CD4-positive, alpha-beta T cell treated with Interleukin-15 for 4 hours (primary cell): ENCODE results near the gene TRPM4.
"Not testable (repeated sequence)": the region's sequence is repeated elsewhere in the genome, so short reads cannot be mapped to it uniquely, and the experiment has no call there.

Source experiments
- DNase-seq: peaks from one replicate; pipeline ENCODE4 v3.0.0-alpha.2; 2020; ENCODE audit warnings: low spot score

Gene TRPM4

GRCh38 chr19:49151267-49152118 lies 6.1 kb upstream of the TRPM4 start:
- DNase-seq, result no peak

DNA sequence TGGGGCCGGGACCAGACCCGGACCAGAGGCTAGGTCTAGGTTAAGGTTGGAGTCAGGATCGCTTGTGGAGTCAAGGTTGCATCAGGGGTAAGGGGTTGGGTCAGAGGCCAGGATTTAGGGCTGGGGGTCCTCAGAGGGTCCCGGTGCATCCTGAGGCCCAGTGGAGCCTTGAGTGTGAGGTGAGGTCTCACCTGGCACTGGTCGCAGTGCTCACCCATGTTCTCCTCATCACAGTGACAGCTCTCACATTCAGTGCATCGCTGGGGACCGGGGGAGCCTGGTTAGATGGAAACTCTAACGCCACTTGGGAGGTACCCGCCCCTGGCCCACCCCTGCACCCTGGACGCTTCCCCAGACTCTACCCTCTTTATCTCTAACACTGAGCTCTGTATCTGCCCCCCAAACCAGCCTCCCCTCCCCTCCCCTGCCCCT lies 5.5 kb upstream of the TRPM4 start:
- no peak for DNase-seq

DNA sequence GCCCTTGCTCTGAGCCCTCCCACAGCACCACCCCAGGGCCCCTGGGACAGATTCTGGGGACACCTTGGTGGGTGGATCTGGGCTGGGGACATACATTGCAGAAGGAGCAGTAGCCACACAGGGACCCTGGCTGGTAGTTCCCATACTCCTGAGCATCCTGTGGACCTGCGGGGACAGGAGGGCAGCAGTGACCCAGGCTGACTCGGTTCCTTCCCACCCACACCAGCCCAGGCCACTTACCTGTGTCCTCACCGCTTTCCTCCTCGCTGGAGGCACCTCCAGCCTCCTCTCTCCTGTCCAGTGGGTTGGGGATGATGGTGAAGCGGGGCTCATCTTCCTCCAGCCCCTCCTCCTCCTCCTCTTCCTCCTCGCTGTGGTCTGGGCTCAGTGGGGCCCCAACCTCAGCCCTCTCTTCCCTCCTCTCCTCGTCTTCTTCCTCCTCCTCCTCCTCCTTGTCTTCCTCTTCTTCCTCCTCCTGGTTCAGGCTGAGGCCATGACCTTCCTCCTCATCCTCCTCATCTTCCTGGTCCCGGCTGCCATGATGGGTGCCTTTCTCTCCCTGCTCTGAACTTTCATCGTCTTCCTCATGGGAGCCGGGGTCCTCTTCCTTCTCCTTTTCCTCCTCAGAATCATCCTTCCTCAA lies 4.3 kb upstream of the TRPM4 start:
- no peak for DNase-seq

- DNase-seq, result no peak
Measured at GRCh38 chr19:49154279-49154678, 3.3 kb upstream of the TRPM4 start.

GRCh38 chr19:49155005-49155819 lies 2.4 kb upstream of the TRPM4 start, which contains the start of gene HRC:
HRC (minus strand) TSS chr19:49155396; CDS start chr19:49155237, 159 bp downstream.
- no peak for DNase-seq

DNA sequence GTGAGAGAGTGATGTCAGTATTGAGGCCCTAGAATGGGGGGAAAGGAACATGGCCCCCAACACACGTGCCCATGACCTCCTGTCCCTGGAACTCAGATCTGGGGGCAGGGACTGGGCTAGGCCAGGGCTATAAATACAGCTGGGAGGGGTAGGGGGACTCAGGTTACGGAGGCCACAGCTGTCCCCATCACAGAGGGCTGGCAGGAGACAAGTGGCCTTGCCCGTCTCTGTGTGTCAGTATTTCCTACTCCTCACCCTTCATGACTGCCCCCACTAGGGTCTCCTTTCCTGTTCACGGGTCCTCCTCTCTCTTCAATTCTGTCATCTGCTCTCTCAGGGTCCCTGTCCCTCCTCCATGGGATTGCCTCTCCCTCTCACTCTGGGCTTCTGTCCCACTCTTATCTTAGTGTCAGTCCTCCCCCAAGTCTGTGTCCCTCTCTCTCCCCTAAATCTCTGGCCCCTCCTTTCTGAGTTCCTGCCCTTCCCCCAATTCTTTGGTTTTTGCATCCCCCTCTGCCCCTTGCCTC lies 1.7 kb upstream of the TRPM4 start:
- no peak for DNase-seq

- DNase-seq, result no peak
Measured at GRCh38 chr19:49160450-49161189, 3.0 kb downstream of the TRPM4 start.

DNA sequence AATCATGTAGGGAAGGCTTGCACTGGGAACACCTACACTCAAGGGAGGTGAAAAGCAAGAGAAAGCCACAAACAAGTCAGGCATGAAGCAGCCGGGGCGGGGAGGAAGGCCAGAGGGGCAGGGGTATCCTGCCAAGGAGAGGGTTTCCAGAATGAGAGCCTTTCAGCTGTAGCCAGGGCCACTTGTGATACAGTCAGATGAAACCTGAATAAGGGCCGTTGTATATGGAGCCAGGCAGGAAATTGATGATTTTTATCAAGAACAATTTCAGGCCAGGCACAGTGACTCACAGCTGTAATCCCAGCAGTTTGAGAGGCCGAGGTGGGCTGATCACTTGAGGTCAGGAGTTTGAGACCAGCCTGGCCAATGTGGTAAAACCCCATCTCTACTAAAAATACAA lies 4.4 kb downstream of the TRPM4 start:
- no peak for DNase-seq

- no peak for DNase-seq
Measured at GRCh38 chr19:49165111-49165750, 7.6 kb downstream of the TRPM4 start.

DNA sequence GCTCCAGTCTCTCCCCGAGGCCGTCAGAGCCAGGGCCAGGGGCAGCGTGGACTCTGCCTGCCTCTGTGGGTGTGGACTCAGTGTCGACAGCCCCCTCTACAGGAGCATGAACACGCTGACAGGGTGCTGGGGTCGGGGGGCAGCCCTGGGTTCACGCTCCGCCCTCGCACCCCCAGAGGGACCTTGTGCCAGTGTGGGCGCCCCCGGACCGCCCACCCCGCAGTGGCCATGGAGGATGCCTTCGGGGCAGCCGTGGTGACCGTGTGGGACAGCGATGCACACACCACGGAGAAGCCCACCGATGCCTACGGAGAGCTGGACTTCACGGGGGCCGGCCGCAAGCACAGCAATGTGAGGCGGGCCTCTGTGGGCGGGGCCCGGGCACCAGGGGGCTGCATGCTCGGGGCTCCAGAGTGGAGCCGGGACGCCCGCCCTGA lies 8.3 kb downstream of the TRPM4 start:
- DNase-seq, result no peak

- DNase-seq, result no peak
Measured at GRCh38 chr19:49167857-49168409, 10.3 kb downstream of the TRPM4 start.

DNA sequence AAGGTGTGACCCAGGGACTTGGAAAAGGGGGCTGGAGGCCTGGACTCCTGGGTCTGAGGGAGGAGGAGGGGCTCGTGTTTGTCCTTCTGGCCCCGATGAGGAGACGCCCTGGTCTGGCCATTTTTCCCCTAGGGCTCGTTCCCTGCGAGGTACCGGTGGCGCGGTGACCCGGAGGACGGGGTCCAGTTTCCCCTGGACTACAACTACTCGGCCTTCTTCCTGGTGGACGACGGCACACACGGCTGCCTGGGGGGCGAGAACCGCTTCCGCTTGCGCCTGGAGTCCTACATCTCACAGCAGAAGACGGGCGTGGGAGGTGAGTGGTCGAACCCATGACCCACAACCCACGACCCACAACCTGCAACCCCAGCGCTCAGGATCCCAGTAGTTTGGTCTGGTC lies 10.8 kb downstream of the TRPM4 start:
- DNase-seq, result no peak

DNA sequence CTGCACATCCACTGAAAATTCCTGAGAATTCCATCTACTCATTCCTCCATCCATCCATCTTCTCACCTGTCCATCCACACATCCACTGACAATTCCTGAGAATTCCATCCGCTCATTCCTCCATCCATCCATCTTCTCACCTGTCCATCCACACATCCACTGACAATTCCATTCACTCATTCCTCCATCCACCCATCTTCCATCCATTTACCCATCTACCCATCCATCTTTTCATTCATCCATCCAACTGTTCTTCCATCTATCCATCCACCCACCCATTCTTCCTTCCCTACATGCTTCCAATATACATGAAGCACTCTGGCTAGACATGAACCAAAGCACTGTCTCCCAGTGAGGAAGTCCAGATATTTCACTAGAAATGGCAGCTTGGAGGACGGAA lies 15.6 kb downstream of the TRPM4 start:
- no peak for DNase-seq

- DNase-seq, result no peak
Measured at GRCh38 chr19:49180659-49181058, 23.1 kb downstream of the TRPM4 start.

DNA sequence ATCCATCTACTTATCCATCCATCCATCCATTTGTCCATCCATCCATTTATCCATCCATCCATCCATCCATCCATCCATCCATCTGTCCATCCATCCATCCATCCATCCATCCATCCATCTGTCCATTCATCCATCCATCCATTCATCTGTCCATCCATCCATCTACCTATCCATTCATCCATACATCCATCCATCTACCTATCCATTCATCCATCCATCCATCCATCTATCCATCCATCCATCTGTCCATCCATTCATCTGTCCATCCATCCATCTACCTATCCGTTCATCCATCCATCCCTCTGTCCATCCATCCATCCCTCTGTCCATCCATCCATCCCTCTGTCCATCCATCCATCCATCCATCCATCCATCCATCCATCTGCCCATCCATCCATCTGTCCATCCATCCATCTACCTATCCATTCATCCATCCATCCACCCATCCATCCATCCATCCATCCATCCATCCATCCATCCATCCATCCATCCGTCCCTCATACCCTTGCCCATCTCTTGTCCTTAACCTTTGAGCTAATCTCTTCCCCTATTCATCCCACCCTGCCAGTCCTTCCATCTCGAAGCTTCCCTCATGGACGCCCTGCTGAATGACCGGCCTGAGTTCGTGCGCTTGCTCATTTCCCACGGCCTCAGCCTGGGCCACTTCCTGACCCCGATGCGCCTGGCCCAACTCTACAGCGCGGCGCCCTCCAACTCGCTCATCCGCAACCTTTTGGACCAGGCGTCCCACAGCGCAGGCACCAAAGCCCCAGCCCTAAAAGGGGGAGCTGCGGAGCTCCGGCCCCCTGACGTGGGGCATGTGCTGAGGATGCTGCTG lies 24.6 kb downstream of the TRPM4 start:
- not testable (repeated sequence) for DNase-seq

DNA sequence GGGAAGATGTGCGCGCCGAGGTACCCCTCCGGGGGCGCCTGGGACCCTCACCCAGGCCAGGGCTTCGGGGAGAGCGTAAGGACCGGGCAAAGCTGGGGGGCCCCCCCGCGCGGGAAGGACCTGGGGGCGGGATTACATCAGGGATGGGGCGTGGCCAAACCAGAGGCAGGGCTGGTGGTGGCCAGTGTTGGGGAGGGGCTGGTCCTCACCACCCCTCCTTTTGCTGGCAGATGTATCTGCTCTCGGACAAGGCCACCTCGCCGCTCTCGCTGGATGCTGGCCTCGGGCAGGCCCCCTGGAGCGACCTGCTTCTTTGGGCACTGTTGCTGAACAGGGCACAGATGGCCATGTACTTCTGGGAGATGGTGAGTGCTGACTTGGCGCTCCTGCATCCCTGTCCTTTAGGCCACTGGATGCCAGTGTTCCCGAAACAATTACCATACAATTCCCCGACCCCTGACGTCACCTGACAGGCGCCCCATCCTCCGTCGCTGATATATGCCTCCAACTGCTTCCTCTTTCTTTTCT lies 25.3 kb downstream of the TRPM4 start:
- no peak for DNase-seq

DNA sequence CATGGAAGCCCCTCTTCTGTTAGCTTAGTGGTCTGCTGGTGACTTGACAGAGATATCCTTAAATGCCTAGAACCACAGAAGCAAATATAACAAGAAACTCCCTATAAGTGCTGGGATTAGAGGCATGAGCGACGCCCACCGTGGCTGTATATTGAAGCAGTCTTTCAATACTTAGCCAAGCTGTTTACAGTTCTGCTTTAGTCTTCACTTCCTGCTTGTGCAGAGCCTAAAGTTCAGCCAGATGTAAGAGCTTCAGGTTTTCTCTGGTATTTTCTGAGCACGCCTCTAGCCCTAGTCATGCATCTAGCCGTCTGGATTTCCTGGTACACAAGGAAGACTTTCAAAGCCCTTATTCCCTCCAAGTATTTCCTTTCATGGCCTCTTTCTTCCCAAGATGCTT lies 28.5 kb downstream of the TRPM4 start:
- no peak for DNase-seq

DNA sequence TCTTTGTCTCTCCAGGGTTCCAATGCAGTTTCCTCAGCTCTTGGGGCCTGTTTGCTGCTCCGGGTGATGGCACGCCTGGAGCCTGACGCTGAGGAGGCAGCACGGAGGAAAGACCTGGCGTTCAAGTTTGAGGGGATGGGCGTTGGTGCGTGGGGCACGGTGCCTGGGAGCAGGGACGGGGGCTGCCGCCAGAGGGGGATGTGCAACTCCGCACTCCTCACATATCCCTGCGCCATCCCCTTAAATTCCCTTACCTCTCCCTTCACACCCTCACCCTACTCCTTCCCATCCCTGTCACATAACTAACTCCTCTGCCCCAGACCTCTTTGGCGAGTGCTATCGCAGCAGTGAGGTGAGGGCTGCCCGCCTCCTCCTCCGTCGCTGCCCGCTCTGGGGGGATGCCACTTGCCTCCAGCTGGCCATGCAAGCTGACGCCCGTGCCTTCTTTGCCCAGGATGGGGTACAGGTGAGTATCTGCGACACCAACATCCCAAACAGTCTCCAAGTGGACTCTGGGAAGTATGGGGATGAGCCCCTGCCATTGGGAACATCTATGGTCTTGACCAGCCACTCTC lies 31.1 kb downstream of the TRPM4 start:
- DNase-seq, result no peak

GRCh38 chr19:49189259-49189658 lies 31.7 kb downstream of the TRPM4 start:
- no peak for DNase-seq
